HepG2 (cell line): ENCODE measurements around the gene ABCA4. TPM values are rescaled to one million over a fixed set of nuclear protein-coding genes. Genes with fewer than 3 reads are reported as not detected.

Experiments
- ATAC-seq: fragments of 200-7000 bp; cut with Tn5 transposase; 3 replicates; pipeline ENCODE4 v1.9.1; 2020; ENCODE audit warnings: mild to moderate bottlenecking, moderate library complexity
- BruUV-seq: library from RNA; stranded (reverse); fragments of 400-500 nt; replicated peaks from 2 replicates; lab custom pipeline; 2021; lab: Mats Ljungman, UMichigan
- CTCF ChIA-PET: fragments of 300-600 bp; formaldehyde crosslinking; extraction: SDS; loops from one replicate; lab custom pipeline; 2021; ENCODE audit warnings: low total read pairs, inconsistent platforms, low intra/inter-chr PET ratio; lab: Yijun Ruan, JAX
- POLR2A ChIA-PET: fragments of 350-600 bp; sonication (Branson Sonifier 250); formaldehyde crosslinking; loops from one replicate; lab custom pipeline; 2020; ENCODE audit warnings: antibody characterized with exemption, inconsistent platforms; lab: Yijun Ruan, JAX
- DNase-seq: peaks from one replicate; pipeline ENCODE4 v3.0.0-alpha.2; 2015; ENCODE audit warnings: low spot score
- FAIRE-seq: peaks from 3 replicates; lab custom pipeline; 2011; peaks lifted over from hg19 to GRCh38; lab: Jason Lieb, UNC
- H2AFZ ChIP-seq: one replicate; pipeline ENCODE4 v1.6.1; 2011; ENCODE audit warnings: low read length, inconsistent platforms
- H3K27ac ChIP-seq: fragments of 300-600 bp; 3 replicates; pipeline ENCODE4 v1.8.0; 2011; ENCODE audit warnings: mixed run types, mild to moderate bottlenecking, mixed read lengths, low read length, inconsistent platforms; ENCODE audit not compliant: insufficient read depth; ENCODE audit errors: extremely low read length
- H3K27me3 ChIP-seq, 2 experiments: fragments of 200-600 bp in 1 of 2; 2 replicates in 1 of 2; 3 replicates in 1 of 2; pipeline versions ENCODE4 v1.6.0 to v1.8.0; 2011; ENCODE audit warnings: low read length in 2 of 2, mild to moderate bottlenecking in 2 of 2, moderate library complexity in 2 of 2, inconsistent platforms in 1 of 2; ENCODE audit not compliant: insufficient read depth in 2 of 2, control insufficient read depth in 1 of 2
- H3K36me3 ChIP-seq, 2 experiments: fragments of 200-600 bp in 1 of 2; replicated peaks in 1 of 2; 2 replicates in 1 of 2; 3 replicates in 1 of 2; pipeline versions ENCODE4 v1.5.1 to v1.8.0; 2011; ENCODE audit warnings: low read length in 2 of 2, inconsistent platforms in 1 of 2; ENCODE audit not compliant: insufficient read depth in 2 of 2, control insufficient read depth in 1 of 2
- H3K4me1 ChIP-seq: 2 replicates; pipeline ENCODE4 v1.5.1; 2012; ENCODE audit warnings: low read length, inconsistent platforms; ENCODE audit not compliant: insufficient read depth
- H3K4me2 ChIP-seq: 2 replicates; pipeline ENCODE4 v1.6.0; 2011; ENCODE audit warnings: low read depth, low read length, inconsistent platforms
- H3K4me3 ChIP-seq, 3 experiments: fragments of 200-600 bp in 1 of 3; sonication (generic), shearing (Covaris generic) in 1 of 3; replicated peaks in 1 of 3; 2 replicates each; pipeline ENCODE4 v1.5.1; 2011 to 2016; ENCODE audit warnings: low read length in 3 of 3, inconsistent platforms in 2 of 3, low read depth in 2 of 3, mild to moderate bottlenecking in 2 of 3, control low read depth in 1 of 3, mixed read lengths in 1 of 3; ENCODE audit not compliant: insufficient read depth in 1 of 3
- H3K79me2 ChIP-seq: one replicate; pipeline ENCODE4 v1.6.1; 2011; ENCODE audit warnings: low read length, inconsistent platforms; ENCODE audit not compliant: insufficient read depth
- H3K9ac ChIP-seq: 2 replicates; pipeline ENCODE4 v1.6.0; 2011; ENCODE audit warnings: mild to moderate bottlenecking, low read depth, low read length, inconsistent platforms; ENCODE audit not compliant: insufficient read depth
- H3K9me3 ChIP-seq: 2 replicates; pipeline ENCODE4 v1.5.1; 2012; ENCODE audit warnings: mild to moderate bottlenecking, low read length
- H4K20me1 ChIP-seq: 2 replicates; pipeline ENCODE4 v1.6.0; 2011; ENCODE audit warnings: inconsistent platforms, mild to moderate bottlenecking, low read length, moderate library complexity; ENCODE audit not compliant: insufficient read depth
- FLYWCH1 ChIP-seq: sonication (generic); formaldehyde crosslinking; IDR thresholded peaks from 2 replicates; pipeline ENCODE4 v1.8.1; 2023; ENCODE audit warnings: mild to moderate bottlenecking, missing genetic modification reagents
- PATZ1 ChIP-seq: sonication (generic); formaldehyde crosslinking; IDR thresholded peaks from 2 replicates; pipeline ENCODE4 v1.4.0; 2020; ENCODE audit warnings: missing genetic modification reagents
- RBAK ChIP-seq: sonication (generic); formaldehyde crosslinking; IDR thresholded peaks from 2 replicates; pipeline ENCODE4 v1.5.1; 2020; ENCODE audit warnings: mild to moderate bottlenecking, missing genetic modification reagents
- TAF1 ChIP-seq: sonication (generic); formaldehyde crosslinking; IDR thresholded peaks from 2 replicates; pipeline ENCODE4 v1.4.0; 2020; ENCODE audit warnings: missing genetic modification reagents
- ZNF598 ChIP-seq: sonication (generic); formaldehyde crosslinking; IDR thresholded peaks from 2 replicates; pipeline ENCODE4 v1.5.1; 2020; ENCODE audit warnings: mild to moderate bottlenecking, missing genetic modification reagents, borderline replicate concordance
- WGBS: methylation state at CpG from one replicate; pipeline ENCODE4 v1.1.6; 2017; ENCODE audit warnings: low lambda C conversion rate; 5-methylcytosine and 5-hydroxymethylcytosine counted together
- in situ Hi-C: cut with HindIII; loops from 2 replicates; pipeline ENCODE4 v1.10.0; 2017; ENCODE audit warnings: low pct_unique_long_range_greater_than_20kb; ENCODE audit not compliant: extremely low pct_ligation_motif_present
- intact Hi-C: fragments of 100-400 bp; cut with micrococcal nuclease; formaldehyde crosslinking; loops from one replicate; pipeline ENCODE4 v1.10.0; 2022; ENCODE audit not compliant: unreplicated experiment
- polyA plus RNA-seq, 8 experiments: library from polyadenylated mRNA; depleted of rRNA in 3 of 8; stranded (reverse) in 7 of 8; unstranded in 1 of 8; fragments of >200 nt; fragmentation: Illumina TruSeq in 4 of 8; extraction: Trizol in 4 of 8; gene quantifications; 2 replicates each; pipeline versions ENCODE4 v1.2.1 to v1.2.3, GENCODE V29; 2011 to 2016; ENCODE audit warnings: low read depth in 4 of 8, missing spikeins in 1 of 8, mixed read lengths in 1 of 8; ENCODE audit not compliant: insufficient read depth in 1 of 8
- total RNA-seq, 5 experiments: library from RNA; depleted of rRNA; stranded (reverse); fragments of >200 nt; fragmentation: Illumina TruSeq; extraction: Trizol; gene quantifications; 2 replicates each; pipeline ENCODE4 v1.2.3, GENCODE V29; 2016; ENCODE audit warnings: low read depth in 1 of 5

The ABCA4 gene
- total and polyA plus RNA-seq, 2 of the 13 experiments (the other 11 are each of a cell fraction or from before 2014, with no cell fraction given) = 0.24 to 0.67 TPM

- no peaks in the 10 kb centered on the region for H3K79me2 ChIP-seq
- no peak for FAIRE-seq
- no TSS peak for BruUV-seq
- ATAC-seq = no peak
- H3K4me3 ChIP-seq = no peak overlapping the region
- H3K27ac ChIP-seq = no peak overlapping the region
- H3K9me3 ChIP-seq = no peaks in the 10 kb centered on the region
- no peaks in the 10 kb centered on the region for H3K36me3 ChIP-seq
- intact Hi-C loops (loop anchor here (5.0 kb wide), 1 partner anchor 413 kb away; no protein-coding TSS in a partner anchor), in situ Hi-C loops (loop anchor here (5.0 kb wide), 1 partner anchor 288 kb away; no protein-coding TSS in a partner anchor)
- WGBS = 33% methylated on average over 3 of the region's 3 CpGs
- H3K9ac ChIP-seq = no peak overlapping the region
- no peak overlapping the region for H2AFZ ChIP-seq
- POLR2A ChIA-PET = interaction anchor here (3.2 kb wide), 1 partner anchor 12 kb away, joined by 15 read pairs; no protein-coding TSS in a partner anchor
- H3K4me2 ChIP-seq = peak overlapping the region; percentile 7; the same call in 1 of the 2 replicates
- CTCF ChIA-PET = no interaction called here
- no peaks in the 10 kb centered on the region for H4K20me1 ChIP-seq
- H3K4me1 ChIP-seq = peaks cover 57% of the 10 kb centered on the region
- DNase-seq = no peak
- TF ChIP-seq PATZ1 (CRISPR knock-in tag) = peak; percentile 35; the same call in 1 of the 2 replicates
- no peak for TF ChIP-seq TAF1
- no peak for TF ChIP-seq ZNF598 (CRISPR knock-in tag)
- TF ChIP-seq RBAK = no peak
- no peak for TF ChIP-seq FLYWCH1
- H3K27me3 ChIP-seq = no peaks in the 10 kb centered on the region
Observed at GRCh38 chr1:94049791-94050190, 71.2 kb downstream of the ABCA4 start.
